Peyer's patch (tissue), 4 donors: ENCODE data around the gene OR5V1.

Experiments used
- POLR2A ChIP-seq, 2 donors: fragments of 450-650 bp; IDR thresholded peaks; one replicate each; pipeline ENCODE4 v1.5.1; 2017; ENCODE audit warnings: antibody characterized with exemption in 2 of 2, mild to moderate bottlenecking in 2 of 2, moderate library complexity in 2 of 2
- TF ChIP-seq, protein P1 (sequence below), 6 experiments: fragments of 450-650 bp in 4 of 6; fragments of 200-600 bp in 2 of 6; sonication (generic) in 1 of 6; IDR thresholded peaks; one replicate each; pipeline ENCODE4 v1.5.1; 2017 to 2019; ENCODE audit warnings: antibody characterized with exemption in 6 of 6, mild to moderate bottlenecking in 3 of 6, moderate library complexity in 1 of 6

DNA sequence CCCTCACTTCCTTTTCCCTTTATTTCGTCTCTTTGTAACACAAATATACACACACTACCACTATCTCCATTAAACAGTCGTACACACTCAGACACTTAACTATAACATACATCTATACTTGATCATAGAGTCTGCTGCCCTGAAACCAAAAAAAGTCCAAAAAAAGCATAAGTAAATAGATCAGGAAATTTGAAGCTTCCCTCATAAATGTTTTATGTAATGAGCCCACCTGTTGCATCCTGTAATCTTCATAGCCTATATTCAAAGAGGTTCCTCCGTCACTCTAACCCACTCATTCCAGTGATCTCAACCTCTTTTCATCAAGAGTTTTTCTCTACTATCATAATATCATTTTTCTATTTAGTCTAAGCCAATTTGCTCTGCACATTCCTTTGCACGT is 19.9 kb upstream of the OR5V1 start:
- TF ChIP-seq, protein P1, sequence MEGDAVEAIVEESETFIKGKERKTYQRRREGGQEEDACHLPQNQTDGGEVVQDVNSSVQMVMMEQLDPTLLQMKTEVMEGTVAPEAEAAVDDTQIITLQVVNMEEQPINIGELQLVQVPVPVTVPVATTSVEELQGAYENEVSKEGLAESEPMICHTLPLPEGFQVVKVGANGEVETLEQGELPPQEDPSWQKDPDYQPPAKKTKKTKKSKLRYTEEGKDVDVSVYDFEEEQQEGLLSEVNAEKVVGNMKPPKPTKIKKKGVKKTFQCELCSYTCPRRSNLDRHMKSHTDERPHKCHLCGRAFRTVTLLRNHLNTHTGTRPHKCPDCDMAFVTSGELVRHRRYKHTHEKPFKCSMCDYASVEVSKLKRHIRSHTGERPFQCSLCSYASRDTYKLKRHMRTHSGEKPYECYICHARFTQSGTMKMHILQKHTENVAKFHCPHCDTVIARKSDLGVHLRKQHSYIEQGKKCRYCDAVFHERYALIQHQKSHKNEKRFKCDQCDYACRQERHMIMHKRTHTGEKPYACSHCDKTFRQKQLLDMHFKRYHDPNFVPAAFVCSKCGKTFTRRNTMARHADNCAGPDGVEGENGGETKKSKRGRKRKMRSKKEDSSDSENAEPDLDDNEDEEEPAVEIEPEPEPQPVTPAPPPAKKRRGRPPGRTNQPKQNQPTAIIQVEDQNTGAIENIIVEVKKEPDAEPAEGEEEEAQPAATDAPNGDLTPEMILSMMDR (IDR thresholded peaks at IDR 0.05): no peak
- TF ChIP-seq POLR2A (IDR thresholded peaks at IDR 0.05): no peak
